Ecto neural progenitor cell (in vitro differentiated cells): Measurements from ENCODE around the gene VPS51.

ENCODE experiments used
- DNase-seq: peaks from one replicate; pipeline ENCODE4 v3.0.0-alpha.2; 2018; ENCODE audit warnings: low spot score

VPS51 gene

DNA sequence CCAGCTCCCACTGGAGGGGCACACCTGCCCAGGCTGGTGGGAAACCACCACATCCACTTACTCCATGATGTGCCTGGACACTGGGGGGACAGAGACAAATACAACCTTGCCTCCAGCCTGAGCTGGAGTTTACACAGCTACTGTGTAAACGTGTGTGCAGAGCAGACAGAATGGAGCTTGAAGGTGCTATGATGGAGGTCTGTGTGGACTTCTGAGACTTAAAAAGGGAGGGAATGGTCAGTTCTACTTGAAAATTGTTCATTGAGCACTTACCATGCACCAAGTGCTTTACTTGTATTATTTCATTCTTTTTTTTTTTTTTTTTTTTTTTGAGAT, 23.4 kb upstream of the VPS51 start:
- DNase-seq, result no peak

DNA sequence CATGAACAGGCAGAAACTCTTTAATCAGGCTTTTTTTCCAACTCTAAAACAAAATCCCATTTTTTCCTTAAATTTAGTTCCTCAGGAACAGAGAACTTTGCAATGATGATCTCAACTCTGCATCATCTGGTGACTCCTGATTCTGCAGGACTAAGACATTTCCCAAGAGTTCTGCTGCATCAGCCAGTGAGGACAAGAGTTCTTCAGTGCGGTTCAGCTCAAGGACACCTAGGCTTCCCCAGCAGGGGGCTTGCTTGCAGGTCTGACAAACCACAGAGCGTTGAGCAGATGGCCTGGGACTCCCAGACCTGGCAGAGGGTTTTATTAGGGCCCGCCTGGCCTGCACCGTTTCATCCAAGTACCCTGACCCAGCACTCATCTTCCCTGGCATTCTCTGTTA, 18.6 kb upstream of the VPS51 start:
- no peak for DNase-seq

DNA sequence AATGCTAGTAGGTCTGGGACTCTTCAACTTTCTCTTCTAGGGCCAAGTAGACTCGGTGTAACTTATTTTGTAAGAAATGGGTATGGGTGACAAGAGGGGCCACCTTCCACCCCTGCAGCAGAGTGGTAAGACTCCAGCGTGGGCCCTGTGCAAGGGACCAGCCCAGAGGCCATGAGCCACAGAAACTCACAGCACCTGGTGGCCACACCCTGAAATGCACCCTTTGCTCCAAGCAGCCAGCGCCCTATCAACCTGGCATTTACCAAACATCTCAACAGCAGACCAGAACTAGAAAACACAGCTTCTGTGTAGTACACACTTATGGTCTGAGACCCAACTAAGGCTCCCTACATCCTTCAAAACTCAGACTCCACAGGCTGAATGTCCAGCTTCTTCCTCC, 17.9 kb upstream of the VPS51 start:
- no peak for DNase-seq

DNA sequence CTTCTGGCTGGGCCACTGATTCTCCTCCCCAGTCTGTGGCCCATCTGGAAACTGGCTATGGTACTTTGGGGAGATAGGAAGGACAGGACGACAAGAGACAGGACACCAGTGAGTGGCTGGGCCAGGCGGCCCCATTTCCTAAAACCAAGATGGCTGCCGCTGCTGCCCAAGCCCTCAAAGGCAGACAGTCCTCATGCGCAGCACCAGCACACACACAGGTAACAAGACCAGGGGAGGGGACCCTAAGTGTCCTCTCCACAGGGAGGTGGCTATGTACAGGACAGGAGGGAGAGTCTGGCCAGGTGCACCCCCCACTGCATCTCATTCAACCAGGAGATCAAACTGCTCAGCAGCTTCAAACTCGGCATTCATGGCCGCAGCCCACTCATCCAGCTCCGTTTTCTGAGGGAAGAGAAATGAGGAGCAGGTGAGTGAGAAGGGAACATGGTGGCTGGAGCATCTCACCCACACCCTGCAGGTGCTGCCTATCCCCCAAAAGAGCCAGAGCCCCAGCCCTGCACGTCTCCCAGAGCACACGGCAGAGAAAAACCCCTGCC, 17.1 kb upstream of the VPS51 start:
- DNase-seq, result no peak

DNA sequence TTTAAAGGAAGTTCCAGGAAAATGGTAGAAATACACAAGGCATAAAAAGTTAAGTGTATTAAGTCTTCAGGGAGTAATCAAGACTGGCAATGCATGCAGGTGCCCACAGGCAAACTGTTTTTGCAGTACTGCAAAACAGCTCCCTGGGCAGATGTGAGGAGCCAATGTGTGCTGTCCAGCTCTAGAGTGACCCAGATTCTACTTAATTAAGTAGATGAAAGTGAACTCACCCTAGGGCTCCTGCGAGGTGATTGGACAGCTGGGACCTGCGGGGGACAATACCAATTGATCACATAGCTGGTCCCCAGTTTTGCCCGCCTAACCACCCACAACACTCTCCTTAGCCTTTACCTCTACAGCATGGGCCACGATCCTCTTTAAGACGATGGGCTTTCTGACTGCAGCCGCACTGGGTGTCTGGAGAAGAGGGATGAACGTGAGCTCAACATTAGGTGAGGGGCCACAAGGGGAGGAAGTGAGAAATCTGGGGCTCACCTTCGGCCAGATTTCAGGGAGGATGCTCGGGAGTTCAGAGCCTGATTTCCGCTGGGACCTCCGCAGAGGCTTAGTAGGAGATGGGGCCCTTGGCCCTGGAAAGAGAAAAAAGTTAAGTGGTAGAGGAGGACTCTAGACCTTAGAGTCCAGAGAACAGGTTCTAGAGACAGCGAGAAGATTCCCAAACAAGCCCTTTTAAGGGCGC, 12.7 kb upstream of the VPS51 start:
- DNase-seq, result no peak

DNA sequence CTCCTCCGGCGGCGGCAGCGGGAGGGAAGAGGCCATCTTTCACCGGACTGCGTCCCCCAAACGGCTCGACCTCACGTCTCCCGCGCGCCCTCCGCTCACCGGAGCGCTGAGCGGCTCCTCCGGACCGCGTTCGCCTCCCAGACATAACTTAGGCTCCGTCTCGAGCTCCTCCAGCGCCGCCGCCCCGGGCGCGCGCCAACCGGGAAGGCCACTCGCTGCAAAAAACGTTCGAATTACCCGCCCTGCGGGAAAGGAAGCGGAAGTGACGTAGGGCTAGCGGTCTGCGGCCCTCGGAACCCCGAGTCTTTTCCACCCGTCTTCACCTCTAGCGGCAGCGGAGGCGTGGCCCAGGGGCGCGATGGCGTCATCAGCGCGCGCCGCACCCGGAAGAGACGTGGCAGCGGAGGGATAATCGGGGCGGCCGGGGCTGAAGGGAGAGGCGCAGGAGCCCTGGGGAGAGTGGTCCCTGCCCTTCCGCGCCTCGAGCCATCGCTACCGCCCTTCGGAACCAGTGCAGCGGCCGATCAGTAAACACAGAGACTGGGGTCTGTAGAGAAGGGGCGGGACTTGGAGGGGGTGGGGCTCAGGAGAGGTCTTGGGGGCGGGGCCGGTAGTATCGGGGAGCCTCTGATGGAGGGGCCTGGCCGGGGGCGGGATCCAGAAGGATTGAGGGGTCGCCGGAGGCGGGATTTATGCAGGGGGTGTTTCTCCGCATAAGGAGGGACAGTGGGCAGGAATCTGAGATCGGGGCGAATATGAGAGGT, 12.0 kb upstream of the VPS51 start, which contains the start of the genes CDCA5 and ZFPL1:
TSS of gene CDCA5 (minus strand) at position 207 of the 764 bp plus-strand sequence. CDS start at position 145, 62 bp downstream.
TSS of gene ZFPL1 (plus strand) at position 389 of the 764 bp plus-strand sequence. CDS start 477 bp downstream, outside the sequence.
- peak; percentile 97 for DNase-seq

DNA sequence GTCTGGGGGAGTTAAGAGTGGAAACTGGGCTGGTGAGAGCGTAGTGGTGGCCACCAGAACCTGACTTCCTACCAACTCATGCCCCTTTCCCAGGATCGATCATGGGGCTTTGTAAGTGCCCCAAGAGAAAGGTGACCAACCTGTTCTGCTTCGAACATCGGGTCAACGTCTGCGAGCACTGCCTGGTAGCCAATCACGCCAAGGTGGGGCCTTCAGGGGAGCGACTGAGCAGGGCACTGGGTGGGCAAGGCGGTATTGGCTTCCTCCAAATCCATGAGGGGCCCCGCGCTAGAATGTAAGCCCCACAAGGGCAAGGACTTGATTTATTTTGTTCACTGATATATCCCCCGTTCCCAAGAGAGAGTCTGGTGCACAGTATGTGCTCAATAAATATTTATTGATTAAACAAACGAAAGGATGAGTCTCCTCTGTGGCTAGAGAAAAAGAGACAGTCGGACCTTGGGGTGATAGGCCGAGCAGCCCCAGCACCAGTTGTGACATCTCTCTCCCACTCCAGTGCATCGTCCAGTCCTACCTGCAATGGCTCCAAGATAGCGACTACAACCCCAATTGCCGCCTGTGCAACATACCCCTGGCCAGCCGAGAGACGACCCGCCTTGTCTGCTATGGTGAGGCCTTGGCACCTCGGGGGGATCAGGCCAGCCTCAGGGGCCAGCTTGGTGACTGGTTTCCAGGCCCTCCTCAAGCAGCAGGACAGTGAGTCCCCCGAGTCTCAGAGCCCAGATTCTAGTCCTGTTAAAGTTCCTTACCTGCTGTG, 11.2 kb upstream of the VPS51 start:
- no peak for DNase-seq

DNA sequence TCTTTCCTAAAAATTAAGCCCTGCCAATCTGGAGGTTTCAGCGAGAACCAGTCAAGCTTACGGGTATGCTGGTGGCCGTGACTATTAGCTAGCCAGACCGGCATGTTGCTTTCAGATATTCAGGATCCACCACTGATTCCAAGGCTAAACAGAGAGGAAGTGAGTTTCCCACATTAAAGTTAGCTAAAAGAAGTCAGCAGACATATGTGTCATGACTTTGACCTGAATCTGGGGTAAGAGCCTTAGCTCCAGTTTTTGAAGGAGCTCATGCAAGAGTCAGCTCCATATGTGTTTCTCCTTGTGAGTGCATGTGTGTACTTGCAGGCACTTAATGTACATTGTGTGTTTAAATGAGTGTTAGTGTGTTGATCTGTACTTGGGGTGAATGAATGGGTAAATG, 10.6 kb upstream of the VPS51 start:
- no peak for DNase-seq

DNA sequence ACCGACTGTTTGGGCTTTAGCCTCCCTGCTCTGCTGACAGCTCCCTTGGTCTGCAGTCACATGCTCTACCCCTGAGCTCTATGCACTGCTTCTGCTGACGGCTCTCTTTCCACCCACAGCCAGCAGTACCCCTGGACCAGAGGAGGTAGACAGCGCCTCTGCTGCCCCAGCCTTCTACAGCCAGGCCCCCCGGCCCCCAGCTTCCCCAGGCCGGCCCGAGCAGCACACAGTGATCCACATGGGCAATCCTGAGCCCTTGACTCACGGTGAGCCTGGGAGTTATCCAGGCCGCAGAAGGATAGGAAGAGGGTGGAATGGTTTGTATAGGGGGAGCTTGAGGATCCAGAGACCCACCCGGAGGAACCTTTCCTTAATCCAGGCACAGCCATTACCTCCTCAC, 9.2 kb upstream of the VPS51 start:
- DNase-seq, result no peak

DNA sequence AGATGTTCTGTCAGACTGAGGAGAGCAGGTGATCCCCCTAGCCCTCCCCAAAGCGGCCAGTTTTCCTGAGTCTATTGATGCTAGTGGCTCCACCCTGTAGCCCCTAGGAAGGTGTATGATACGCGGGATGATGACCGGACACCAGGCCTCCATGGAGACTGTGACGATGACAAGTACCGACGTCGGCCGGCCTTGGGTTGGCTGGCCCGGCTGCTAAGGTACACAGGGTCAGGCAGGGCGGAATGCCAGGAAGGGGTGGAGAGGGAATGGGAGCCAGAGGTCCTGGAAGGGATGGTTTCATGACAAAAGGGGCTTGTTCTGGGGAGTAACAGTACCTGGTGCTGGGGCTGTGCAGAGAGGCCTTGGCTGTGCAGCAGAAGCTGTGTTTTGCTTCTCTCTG, 8.8 kb upstream of the VPS51 start:
- no peak for DNase-seq

DNA sequence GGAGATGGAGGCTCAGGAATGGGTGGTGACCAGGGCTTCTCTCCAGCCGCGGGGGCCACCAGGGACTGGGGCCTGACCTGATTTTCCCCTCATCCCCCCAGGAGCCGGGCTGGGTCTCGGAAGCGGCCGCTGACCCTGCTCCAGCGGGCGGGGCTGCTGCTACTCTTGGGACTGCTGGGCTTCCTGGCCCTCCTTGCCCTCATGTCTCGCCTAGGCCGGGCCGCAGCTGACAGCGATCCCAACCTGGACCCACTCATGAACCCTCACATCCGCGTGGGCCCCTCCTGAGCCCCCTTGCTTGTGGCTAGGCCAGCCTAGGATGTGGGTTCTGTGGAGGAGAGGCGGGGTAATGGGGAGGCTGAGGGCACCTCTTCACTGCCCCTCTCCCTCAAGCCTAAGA, 8.2 kb upstream of the VPS51 start:
- DNase-seq, result no peak

DNA sequence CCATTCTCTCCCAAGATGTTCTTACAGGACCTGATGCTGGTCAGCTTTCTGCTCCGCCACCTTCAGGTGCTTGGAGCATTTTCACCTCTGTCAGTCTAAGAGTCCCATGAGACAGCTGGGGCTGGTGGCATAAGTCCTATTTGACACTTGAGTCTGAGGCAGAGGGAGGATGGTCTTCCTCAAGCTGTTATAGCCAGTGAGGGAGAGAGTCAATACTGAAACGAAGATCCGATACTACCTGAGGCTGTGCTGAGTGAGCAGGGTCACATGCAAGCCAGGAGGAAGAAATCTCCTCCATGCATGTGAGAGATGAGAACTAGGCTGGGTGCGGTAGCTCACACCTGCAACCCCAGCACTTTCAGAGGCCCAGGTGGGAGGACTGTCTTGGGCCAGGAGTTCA, 6.4 kb upstream of the VPS51 start:
- no peak for DNase-seq

DNA sequence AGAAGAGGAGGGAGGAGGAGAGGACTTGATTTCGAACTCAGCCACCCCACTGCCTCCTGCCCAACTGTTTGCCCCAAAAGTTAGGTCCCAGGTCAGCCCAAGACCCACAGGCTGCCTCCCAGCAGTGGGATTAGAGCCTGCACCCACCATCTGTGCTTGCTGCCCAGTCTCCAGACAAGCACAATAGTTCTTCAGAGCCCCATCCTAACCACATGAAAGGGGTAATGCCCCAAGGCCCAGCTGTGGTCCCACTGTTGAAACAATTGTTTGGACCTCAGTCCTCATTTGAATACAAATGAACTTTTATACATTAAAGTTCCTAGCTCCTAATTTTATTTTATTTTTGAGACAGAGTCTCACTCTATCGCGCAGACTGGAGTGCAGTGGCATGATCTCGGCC, 5.4 kb upstream of the VPS51 start:
- DNase-seq, result no peak

DNA sequence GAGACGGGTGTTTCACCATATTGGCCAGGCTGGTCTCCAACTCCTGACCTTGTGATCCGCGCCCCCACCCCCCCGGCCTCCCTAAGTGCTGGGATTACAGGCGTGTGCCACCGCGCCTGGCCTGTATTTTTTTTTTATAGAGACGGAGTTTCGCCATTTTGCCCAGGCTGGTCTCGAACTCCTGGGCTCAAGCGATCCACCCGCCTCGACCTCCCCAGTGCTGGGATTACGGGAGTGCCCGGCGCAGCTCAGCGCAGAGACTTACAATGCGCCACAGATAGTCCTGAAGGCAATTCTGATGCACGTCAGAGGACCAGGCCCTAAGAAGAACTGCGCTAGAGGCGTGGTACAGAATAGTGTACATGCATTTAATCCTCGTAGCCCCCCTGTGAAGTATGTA, 587 bp upstream of the VPS51 start:
- DNase-seq, result no peak

DNA sequence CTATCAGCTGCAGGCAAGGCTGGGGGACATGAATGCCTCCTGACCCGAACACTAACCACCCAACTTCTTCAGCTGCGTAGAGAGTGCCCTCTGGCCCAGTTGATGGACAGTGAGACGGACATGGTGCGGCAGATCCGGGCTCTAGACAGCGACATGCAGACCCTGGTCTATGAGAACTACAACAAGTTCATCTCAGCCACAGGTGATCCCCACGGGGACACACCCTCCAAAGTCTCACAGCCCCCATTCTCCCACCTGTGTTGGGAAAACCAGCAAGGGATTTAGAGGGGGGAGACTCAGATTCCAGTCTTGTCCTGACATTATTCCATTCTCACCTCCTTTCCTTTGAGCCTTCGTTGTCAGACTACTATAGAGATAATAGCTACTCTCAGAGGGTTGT, 912 bp downstream of the VPS51 start:
- no peak for DNase-seq

DNA sequence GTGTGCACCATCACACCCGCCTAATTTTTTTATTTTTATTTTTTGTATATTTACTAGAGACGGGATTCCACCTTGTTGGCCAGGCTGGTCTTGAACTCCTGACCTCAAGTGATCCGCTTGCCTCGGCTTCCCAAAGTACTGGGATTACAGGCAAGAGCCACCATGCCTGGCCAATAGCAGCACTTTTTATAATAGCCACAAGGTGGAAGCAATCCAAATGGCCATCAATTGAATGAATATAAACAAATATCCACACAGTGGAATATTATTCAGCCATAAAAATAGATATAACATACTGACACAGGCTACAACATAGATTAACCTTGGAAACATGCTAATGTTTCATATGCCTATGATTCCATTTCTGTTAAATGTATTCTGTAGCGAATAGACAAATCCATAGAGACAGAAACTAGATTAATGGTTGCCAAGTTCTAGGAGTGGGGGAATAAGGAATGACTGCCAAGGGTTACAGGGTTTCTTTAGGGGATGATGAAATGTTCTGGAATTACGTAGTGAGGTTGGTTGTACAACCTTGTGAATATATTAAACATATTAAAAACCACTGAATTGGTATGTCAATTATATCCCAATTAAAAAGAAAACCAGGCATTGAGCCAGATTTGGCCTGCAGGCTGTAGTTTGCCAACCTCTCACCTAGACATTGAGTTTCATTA, 4.8 kb downstream of the VPS51 start:
- no peak for DNase-seq

DNA sequence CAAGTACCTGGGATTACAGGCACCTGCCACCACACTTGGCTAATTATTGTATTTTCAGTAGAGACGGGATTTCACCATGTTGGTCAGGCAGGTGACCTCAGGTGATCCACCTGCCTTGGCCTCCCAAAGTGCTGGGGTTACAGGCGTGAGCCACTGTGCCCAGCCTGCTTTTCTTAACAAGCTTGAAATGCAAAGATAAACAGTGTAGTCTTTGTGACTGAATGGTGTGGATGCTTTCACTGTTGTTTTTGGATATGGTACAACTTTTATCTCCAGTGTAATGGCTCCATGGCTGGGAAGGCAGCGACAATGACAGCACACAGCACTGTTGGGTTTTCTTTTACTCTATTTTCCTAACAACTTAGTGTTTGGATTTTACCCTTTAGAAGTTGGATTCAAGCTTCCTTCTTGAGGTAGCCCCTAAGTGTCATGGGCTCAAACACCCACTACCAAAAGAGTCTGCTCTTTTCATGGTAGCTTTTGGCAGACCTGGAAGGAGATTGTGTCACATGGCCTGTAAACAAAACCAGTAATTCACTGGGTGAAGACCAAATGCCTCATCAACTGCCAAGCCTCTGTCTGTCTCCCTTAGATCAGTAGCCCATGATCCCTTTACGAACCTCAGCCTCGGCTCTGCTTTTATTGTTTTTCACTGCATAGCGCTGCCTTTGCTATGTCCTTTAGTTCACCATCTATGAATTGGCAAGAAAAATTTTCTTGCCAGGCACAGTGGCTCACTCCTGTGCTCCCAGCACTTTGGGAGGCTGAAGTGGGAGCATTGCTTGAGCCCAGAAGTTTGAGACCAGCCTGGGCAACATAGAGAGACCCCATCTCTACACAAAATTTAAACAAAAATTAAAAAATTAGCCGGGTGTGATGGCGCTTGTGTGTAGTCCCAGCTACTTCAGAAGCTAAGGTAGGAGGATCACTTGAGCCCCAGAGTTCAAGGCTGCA, 6.4 kb downstream of the VPS51 start:
- no peak for DNase-seq

DNA sequence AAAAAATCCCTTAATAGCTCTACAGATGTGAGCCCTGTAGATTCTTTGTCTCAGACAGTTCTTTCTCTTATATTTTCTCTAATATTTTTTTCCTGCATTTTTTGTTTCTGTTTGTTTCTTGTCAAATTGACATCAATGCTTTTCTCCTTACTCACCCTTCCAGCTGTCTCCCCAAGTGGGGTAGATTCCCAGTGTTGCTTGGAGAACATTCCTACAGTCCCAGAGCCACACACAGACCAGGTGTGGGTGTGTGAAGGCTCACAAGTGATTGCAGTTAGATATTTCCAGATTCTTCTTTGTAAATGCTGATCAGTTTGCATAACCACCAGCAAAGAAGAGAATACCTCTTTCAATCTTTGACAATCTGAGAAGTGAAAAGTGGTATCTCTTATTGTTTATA, 7.5 kb downstream of the VPS51 start:
- DNase-seq, result no peak

DNA sequence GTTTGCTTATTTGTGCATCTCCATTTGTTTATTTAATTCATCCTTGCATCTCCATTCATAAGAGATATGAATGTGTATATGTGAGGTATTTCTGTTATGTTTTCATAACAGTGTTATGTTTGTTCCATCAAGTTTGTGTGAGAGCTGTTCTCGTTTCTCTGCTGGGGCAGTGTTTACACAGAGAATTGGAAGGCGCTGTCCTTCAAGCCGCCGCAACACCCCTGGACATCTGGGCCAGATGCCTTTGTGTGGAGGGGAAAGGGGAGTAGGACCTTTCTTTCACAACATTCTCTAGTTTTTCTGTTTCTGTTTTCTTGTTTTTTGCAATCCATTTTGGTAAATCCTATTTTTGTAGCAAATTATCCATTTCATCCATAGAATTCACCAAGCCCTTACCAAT, 8.6 kb downstream of the VPS51 start:
- no peak for DNase-seq

DNA sequence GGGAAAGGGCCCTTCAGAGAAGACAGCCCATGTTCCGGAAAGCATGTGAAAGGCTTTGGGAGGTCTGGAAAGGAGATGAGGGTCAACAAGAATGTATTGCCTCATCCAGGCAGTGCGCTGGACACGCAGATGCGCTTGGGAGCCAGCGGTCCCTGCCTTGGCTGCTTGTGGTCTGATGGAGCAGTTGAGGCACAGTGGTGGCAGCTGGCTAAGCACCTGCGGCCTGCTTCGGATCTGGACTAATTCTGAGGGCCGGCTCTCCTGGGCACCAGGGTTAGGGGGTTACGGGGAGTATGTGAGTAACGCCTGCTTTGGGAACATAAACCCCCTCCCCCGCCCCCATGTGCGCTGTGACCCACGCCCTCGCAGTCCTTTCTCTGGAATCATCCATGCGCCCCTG, 11.1 kb downstream of the VPS51 start:
- DNase-seq, result no peak
